Measurements from ENCODE around the gene HIGD1C.
A peak's percentile ranks its signal among the peaks of the same experiment; 100 is the strongest.
"Not testable (repeated sequence)": the region's sequence is repeated elsewhere in the genome, so short reads cannot be mapped to it uniquely, and the experiment has no call there.

HIGD1C gene

GRCh38 chr12:50925920-50926319 lies 26.4 kb upstream of the HIGD1C start:
- Mint-ChIP-seq H3K4me3 (peak overlapping the region; percentile 70), H3K9me3 (no peaks in the 10 kb centered on the region), H3K4me1 (peaks cover 21% of the 10 kb centered on the region), H3K27me3 (no peaks in the 10 kb centered on the region), H3K36me3 (ENCODE audit: insufficient read depth) (peaks cover 10% of the 10 kb centered on the region), H3K27ac (ENCODE audit: low read depth) (peak overlapping the region; percentile 65)
- ATAC-seq (replicated peaks; ENCODE audit: extremely low read depth, poor library complexity, severe bottlenecking) (no peak), DNase-seq (ENCODE audit: low spot score in 2 of 2) (no peak)

- Mint-ChIP-seq H3K4me1 (peaks cover 21% of the 10 kb centered on the region), H3K4me3 (peak overlapping the region; percentile 70), H3K9me3 (no peaks in the 10 kb centered on the region), H3K27me3 (no peaks in the 10 kb centered on the region), H3K36me3 (ENCODE audit: insufficient read depth) (peaks cover 12% of the 10 kb centered on the region), H3K27ac (ENCODE audit: low read depth) (peak overlapping the region; percentile 65)
- no peak for ATAC-seq (replicated peaks; ENCODE audit: extremely low read depth, poor library complexity, severe bottlenecking)
- no peak for DNase-seq (ENCODE audit: low spot score in 2 of 2)
Observed at GRCh38 chr12:50926415-50926814, 25.9 kb upstream of the HIGD1C start.

- H3K27me3 Mint-ChIP-seq; H3K27ac Mint-ChIP-seq (ENCODE audit: low read depth); ATAC-seq (replicated peaks; ENCODE audit: extremely low read depth, poor library complexity, severe bottlenecking); H3K9me3 Mint-ChIP-seq; DNase-seq (ENCODE audit: low spot score in 2 of 2): not testable (repeated sequence)
- Mint-ChIP-seq H3K4me1 (peaks cover 21% of the 10 kb centered on the region), H3K4me3 (peak overlapping the region; percentile 70), H3K36me3 (ENCODE audit: insufficient read depth) (peaks cover 14% of the 10 kb centered on the region)
Observed at GRCh38 chr12:50926932-50927331, 25.4 kb upstream of the HIGD1C start.

- peaks cover 21% of the 10 kb centered on the region for H3K4me1 Mint-ChIP-seq
- H3K36me3 Mint-ChIP-seq (ENCODE audit: insufficient read depth) = peaks cover 15% of the 10 kb centered on the region
Observed at GRCh38 chr12:50927356-50927755, 25.0 kb upstream of the HIGD1C start.

GRCh38 chr12:50927766-50928224 lies 24.5 kb upstream of the HIGD1C start:
- no peaks in the 10 kb centered on the region for H3K9me3 Mint-ChIP-seq
- H3K27me3 Mint-ChIP-seq = no peaks in the 10 kb centered on the region
- peaks cover 15% of the 10 kb centered on the region for H3K36me3 Mint-ChIP-seq (ENCODE audit: insufficient read depth)
- H3K4me3 Mint-ChIP-seq = peak overlapping the region; percentile 70
- no peak overlapping the region for H3K27ac Mint-ChIP-seq (ENCODE audit: low read depth)
- H3K4me1 Mint-ChIP-seq = peaks cover 21% of the 10 kb centered on the region
- ATAC-seq (replicated peaks; ENCODE audit: extremely low read depth, poor library complexity, severe bottlenecking) = no peak
- DNase-seq (ENCODE audit: low spot score in 2 of 2) = no peak

More at GRCh38 chr12:50927356-50927755, 25.0 kb upstream of the HIGD1C start:
- H3K27ac Mint-ChIP-seq (ENCODE audit: low read depth) = no peak overlapping the region
- H3K4me3 Mint-ChIP-seq = peak overlapping the region; percentile 70
- no peaks in the 10 kb centered on the region for H3K27me3 Mint-ChIP-seq
- no peak for DNase-seq (ENCODE audit: low spot score in 2 of 2)
- H3K9me3 Mint-ChIP-seq = no peaks in the 10 kb centered on the region
- no peak for ATAC-seq (replicated peaks; ENCODE audit: extremely low read depth, poor library complexity, severe bottlenecking)

- peaks cover 15% of the 10 kb centered on the region for H3K36me3 Mint-ChIP-seq (ENCODE audit: insufficient read depth)
- peaks cover 21% of the 10 kb centered on the region for H3K4me1 Mint-ChIP-seq
- no peaks in the 10 kb centered on the region for H3K9me3 Mint-ChIP-seq
- no peak overlapping the region for H3K27ac Mint-ChIP-seq (ENCODE audit: low read depth)
- no peaks in the 10 kb centered on the region for H3K27me3 Mint-ChIP-seq
- DNase-seq (ENCODE audit: low spot score in 2 of 2) (no peak), ATAC-seq (replicated peaks; ENCODE audit: extremely low read depth, poor library complexity, severe bottlenecking) (no peak)
- peak overlapping the region; percentile 70 for H3K4me3 Mint-ChIP-seq
Observed at GRCh38 chr12:50928392-50928791, 24.0 kb upstream of the HIGD1C start.

- Mint-ChIP-seq H3K36me3 (ENCODE audit: insufficient read depth) (peaks cover 15% of the 10 kb centered on the region), H3K9me3 (no peaks in the 10 kb centered on the region), H3K27me3 (no peaks in the 10 kb centered on the region), H3K4me1 (peaks cover 11% of the 10 kb centered on the region), H3K27ac (ENCODE audit: low read depth) (no peak overlapping the region), H3K4me3 (no peak overlapping the region)
- ATAC-seq (replicated peaks; ENCODE audit: extremely low read depth, poor library complexity, severe bottlenecking) (no peak), DNase-seq (ENCODE audit: low spot score in 2 of 2) (no peak)
Observed at GRCh38 chr12:50929831-50930230, 22.5 kb upstream of the HIGD1C start.

GRCh38 chr12:50930477-50930876 lies 21.9 kb upstream of the HIGD1C start:
- not testable (repeated sequence) for ATAC-seq (replicated peaks; ENCODE audit: extremely low read depth, poor library complexity, severe bottlenecking); H3K4me1 Mint-ChIP-seq; H3K4me3 Mint-ChIP-seq; H3K27ac Mint-ChIP-seq (ENCODE audit: low read depth); H3K27me3 Mint-ChIP-seq; DNase-seq (ENCODE audit: low spot score in 2 of 2); H3K9me3 Mint-ChIP-seq
- peaks cover 10% of the 10 kb centered on the region for H3K36me3 Mint-ChIP-seq (ENCODE audit: insufficient read depth)

- H3K27me3 Mint-ChIP-seq = no peaks in the 10 kb centered on the region
- no peak overlapping the region for H3K27ac Mint-ChIP-seq (ENCODE audit: low read depth)
- no peak for DNase-seq (ENCODE audit: low spot score in 2 of 2)
- H3K4me3 Mint-ChIP-seq = no peak overlapping the region
- no peaks in the 10 kb centered on the region for H3K4me1 Mint-ChIP-seq
- H3K36me3 Mint-ChIP-seq (ENCODE audit: insufficient read depth) = peaks cover 10% of the 10 kb centered on the region
- no peaks in the 10 kb centered on the region for H3K9me3 Mint-ChIP-seq
- ATAC-seq (replicated peaks; ENCODE audit: extremely low read depth, poor library complexity, severe bottlenecking) = no peak
Observed at GRCh38 chr12:50932787-50933280, 19.5 kb upstream of the HIGD1C start.

- Mint-ChIP-seq H3K4me3 (no peak overlapping the region), H3K9me3 (no peaks in the 10 kb centered on the region), H3K36me3 (ENCODE audit: insufficient read depth) (peaks cover 10% of the 10 kb centered on the region), H3K27ac (ENCODE audit: low read depth) (no peak overlapping the region), H3K27me3 (no peaks in the 10 kb centered on the region), H3K4me1 (no peaks in the 10 kb centered on the region)
- DNase-seq (ENCODE audit: low spot score in 2 of 2) (no peak), ATAC-seq (replicated peaks; ENCODE audit: extremely low read depth, poor library complexity, severe bottlenecking) (no peak)
Observed at GRCh38 chr12:50933459-50934124, 18.8 kb upstream of the HIGD1C start.

- Mint-ChIP-seq H3K4me3 (no peak overlapping the region), H3K4me1 (no peaks in the 10 kb centered on the region), H3K27me3 (no peaks in the 10 kb centered on the region), H3K9me3 (no peaks in the 10 kb centered on the region), H3K27ac (ENCODE audit: low read depth) (no peak overlapping the region), H3K36me3 (ENCODE audit: insufficient read depth) (peaks cover 10% of the 10 kb centered on the region)
- DNase-seq (ENCODE audit: low spot score in 2 of 2) (no peak), ATAC-seq (replicated peaks; ENCODE audit: extremely low read depth, poor library complexity, severe bottlenecking) (no peak)
Observed at GRCh38 chr12:50934371-50934851, 17.9 kb upstream of the HIGD1C start.

- no peak for DNase-seq (ENCODE audit: low spot score in 2 of 2)
- no peaks in the 10 kb centered on the region for H3K27me3 Mint-ChIP-seq
Observed at GRCh38 chr12:50934981-50935807, 17.1 kb upstream of the HIGD1C start.

More at GRCh38 chr12:50934981-50935807, 17.1 kb upstream of the HIGD1C start:
- no peak for ATAC-seq (replicated peaks; ENCODE audit: extremely low read depth, poor library complexity, severe bottlenecking)
- H3K4me1 Mint-ChIP-seq = no peaks in the 10 kb centered on the region
- peaks cover 7% of the 10 kb centered on the region for H3K36me3 Mint-ChIP-seq (ENCODE audit: insufficient read depth)
- H3K9me3 Mint-ChIP-seq = no peaks in the 10 kb centered on the region
- H3K27ac Mint-ChIP-seq (ENCODE audit: low read depth) = no peak overlapping the region
- H3K4me3 Mint-ChIP-seq = no peak overlapping the region

Measured in central memory CD8-positive, alpha-beta T cell (primary cell).